Sigmoid colon (tissue), 4 donors: ENCODE results near the gene CHRNA1.

ENCODE experiments used
- CTCF ChIP-seq, 4 experiments: fragments of 450-650 bp in 3 of 4; fragments of 200-600 bp in 1 of 4; IDR thresholded peaks; one replicate each; pipeline ENCODE4 v1.5.1; 2016 to 2019; ENCODE audit warnings: antibody characterized with exemption in 4 of 4, mild to moderate bottlenecking in 3 of 4, moderate library complexity in 2 of 4
- EP300 ChIP-seq, 4 donors: sonication (generic); formaldehyde crosslinking; IDR thresholded peaks; one replicate each; pipeline ENCODE4 v1.6.1; 2017; ENCODE audit warnings: antibody characterized with exemption in 4 of 4
- POLR2AphosphoS5 ChIP-seq, 4 donors: sonication (generic); formaldehyde crosslinking; IDR thresholded peaks; one replicate each; pipeline ENCODE4 v1.6.1; 2017; ENCODE audit warnings: antibody characterized with exemption in 4 of 4

GRCh38 chr2:174761837-174762236 is 2.4 kb downstream of the CHRNA1 start:
- TF ChIP-seq EP300 (IDR thresholded peaks at IDR 0.05), result no peak
- TF ChIP-seq POLR2AphosphoS5 (IDR thresholded peaks at IDR 0.05), result no peak
- TF ChIP-seq CTCF (IDR thresholded peaks at IDR 0.05), result no peak
